Keratinocyte (primary cell): ENCODE results near the gene AKR1A1.

Experiments used
- EZH2 ChIP-seq: IDR thresholded peaks from one replicate; pipeline ENCODE4 v1.6.1; 2012; ENCODE audit warnings: inconsistent platforms, mild to moderate bottlenecking, low read length, moderate library complexity
- TF ChIP-seq, protein P1 (sequence below), 3 experiments: IDR thresholded peaks in 1 of 3; conservative IDR thresholded peaks in 1 of 3; optimal IDR thresholded peaks in 1 of 3; 2 replicates in 2 of 3; 3 replicates in 1 of 3; pipeline versions ENCODE3 to v1.5.1; 2011; ENCODE audit warnings: low read length in 3 of 3, mild to moderate bottlenecking in 3 of 3, moderate library complexity in 2 of 3, control low read depth in 1 of 3, inconsistent platforms in 1 of 3; ENCODE audit not compliant: insufficient read depth in 2 of 3; ENCODE audit errors: extremely low read depth in 1 of 3

DNA sequence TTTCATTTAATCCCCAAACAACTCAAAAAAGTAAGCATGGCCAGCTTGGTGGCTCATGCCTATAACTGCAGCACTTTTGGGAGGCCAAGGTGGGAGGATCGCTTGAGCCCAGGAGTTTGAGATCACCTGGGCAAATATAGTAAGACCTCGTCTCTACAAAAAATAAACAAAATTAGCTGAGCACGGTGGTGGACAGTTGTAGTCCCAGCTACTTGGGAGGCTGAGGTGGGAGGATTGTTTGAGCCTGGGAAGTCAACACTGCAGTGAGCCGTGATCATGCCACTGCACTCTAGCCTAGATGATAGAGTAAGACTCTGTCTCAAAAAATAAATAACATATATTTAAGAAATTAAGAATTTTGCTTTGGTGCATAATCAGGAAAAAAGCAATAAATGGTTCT is 6.1 kb upstream of the AKR1A1 start:
- TF ChIP-seq, protein P1, sequence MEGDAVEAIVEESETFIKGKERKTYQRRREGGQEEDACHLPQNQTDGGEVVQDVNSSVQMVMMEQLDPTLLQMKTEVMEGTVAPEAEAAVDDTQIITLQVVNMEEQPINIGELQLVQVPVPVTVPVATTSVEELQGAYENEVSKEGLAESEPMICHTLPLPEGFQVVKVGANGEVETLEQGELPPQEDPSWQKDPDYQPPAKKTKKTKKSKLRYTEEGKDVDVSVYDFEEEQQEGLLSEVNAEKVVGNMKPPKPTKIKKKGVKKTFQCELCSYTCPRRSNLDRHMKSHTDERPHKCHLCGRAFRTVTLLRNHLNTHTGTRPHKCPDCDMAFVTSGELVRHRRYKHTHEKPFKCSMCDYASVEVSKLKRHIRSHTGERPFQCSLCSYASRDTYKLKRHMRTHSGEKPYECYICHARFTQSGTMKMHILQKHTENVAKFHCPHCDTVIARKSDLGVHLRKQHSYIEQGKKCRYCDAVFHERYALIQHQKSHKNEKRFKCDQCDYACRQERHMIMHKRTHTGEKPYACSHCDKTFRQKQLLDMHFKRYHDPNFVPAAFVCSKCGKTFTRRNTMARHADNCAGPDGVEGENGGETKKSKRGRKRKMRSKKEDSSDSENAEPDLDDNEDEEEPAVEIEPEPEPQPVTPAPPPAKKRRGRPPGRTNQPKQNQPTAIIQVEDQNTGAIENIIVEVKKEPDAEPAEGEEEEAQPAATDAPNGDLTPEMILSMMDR (optimal IDR thresholded peaks at IDR 0.05 in 1 of 3, IDR thresholded peaks at IDR 0.05 in 1 of 3, conservative IDR thresholded peaks at IDR 0.05 in 1 of 3; ENCODE audit: extremely low read depth in 1 of 3, insufficient read depth in 2 of 3, low read length in 3 of 3), result no peak
- TF ChIP-seq EZH2, result no peak
